Type B pancreatic cell (in vitro differentiated cells): Measurements from ENCODE around the gene NDUFB1. TPM values are rescaled to one million over a fixed set of nuclear protein-coding genes. Genes with fewer than 3 reads are reported as not detected.

Experiments used
- DNase-seq: peaks from one replicate; pipeline ENCODE4 v3.0.0; 2021; ENCODE audit warnings: mixed read lengths; ENCODE audit not compliant: unreplicated experiment; ENCODE audit errors: extremely low spot score
- H3K27ac Mint-ChIP-seq: 2 replicates; pipeline ENCODE4 v1.8.0; 2021; ENCODE audit warnings: mild to moderate bottlenecking, mixed read lengths
- H3K27me3 Mint-ChIP-seq: 2 replicates; pipeline ENCODE4 v1.8.0; 2021; ENCODE audit warnings: mixed read lengths
- H3K36me3 Mint-ChIP-seq: 2 replicates; pipeline ENCODE4 v1.8.0; 2021; ENCODE audit warnings: mixed read lengths
- H3K4me1 Mint-ChIP-seq: one replicate; pipeline ENCODE4 v1.8.0; 2021; ENCODE audit warnings: mixed read lengths; ENCODE audit not compliant: unreplicated experiment
- H3K4me3 Mint-ChIP-seq: 2 replicates; pipeline ENCODE4 v1.8.0; 2021; ENCODE audit warnings: mild to moderate bottlenecking, mixed read lengths
- H3K9me3 Mint-ChIP-seq: 2 replicates; pipeline ENCODE4 v1.8.0; 2021; ENCODE audit warnings: mixed read lengths
- long read RNA-seq: library from polyadenylated mRNA; unstranded; transcript quantifications from one replicate; pipeline ENCODE4 v2.0.0, GENCODE V29; 2020
- total RNA-seq: library from RNA; stranded (reverse); gene quantifications from 2 replicates; pipeline ENCODE4 v1.2.1, GENCODE V29; 2021; ENCODE audit warnings: low replicate concordance
- TF ChIP-seq, protein P1 (sequence below): fragments of 200-600 bp; sonication (generic); conservative IDR thresholded peaks from 2 replicates; pipeline ENCODE4 v1.5.0; 2021; ENCODE audit warnings: antibody characterized with exemption, mild to moderate bottlenecking

Gene NDUFB1
- 129 and 146 TPM in 2 replicates for total RNA-seq
- long read RNA-seq, transcript NDUFB1-201 (3 exons, 528 nt), result major isoform, 26 of 26 reads
- long read RNA-seq, partial matches to known transcripts, result 0 of 26 reads
- long read RNA-seq, other reads (novel, unspliced or antisense), result 0 of 26 reads

GRCh38 chr14:92121670-92122350 is at the start of gene NDUFB1, which contains the start of gene CPSF2:
NDUFB1 (minus strand) TSS chr14:92121706; CDS start chr14:92117637, 4,069 bp downstream.
CPSF2 (plus strand) TSS chr14:92121969; CDS start chr14:92130985, 9,016 bp downstream.
- H3K27ac Mint-ChIP-seq, result peak within 1 kb of the TSS; percentile 100
- peaks cover 10% of the 10 kb centered on the region for H3K36me3 Mint-ChIP-seq
- peak; percentile 83 for DNase-seq
- peak within 1 kb of the TSS; percentile 100 for H3K4me3 Mint-ChIP-seq
- TF ChIP-seq, protein P1, sequence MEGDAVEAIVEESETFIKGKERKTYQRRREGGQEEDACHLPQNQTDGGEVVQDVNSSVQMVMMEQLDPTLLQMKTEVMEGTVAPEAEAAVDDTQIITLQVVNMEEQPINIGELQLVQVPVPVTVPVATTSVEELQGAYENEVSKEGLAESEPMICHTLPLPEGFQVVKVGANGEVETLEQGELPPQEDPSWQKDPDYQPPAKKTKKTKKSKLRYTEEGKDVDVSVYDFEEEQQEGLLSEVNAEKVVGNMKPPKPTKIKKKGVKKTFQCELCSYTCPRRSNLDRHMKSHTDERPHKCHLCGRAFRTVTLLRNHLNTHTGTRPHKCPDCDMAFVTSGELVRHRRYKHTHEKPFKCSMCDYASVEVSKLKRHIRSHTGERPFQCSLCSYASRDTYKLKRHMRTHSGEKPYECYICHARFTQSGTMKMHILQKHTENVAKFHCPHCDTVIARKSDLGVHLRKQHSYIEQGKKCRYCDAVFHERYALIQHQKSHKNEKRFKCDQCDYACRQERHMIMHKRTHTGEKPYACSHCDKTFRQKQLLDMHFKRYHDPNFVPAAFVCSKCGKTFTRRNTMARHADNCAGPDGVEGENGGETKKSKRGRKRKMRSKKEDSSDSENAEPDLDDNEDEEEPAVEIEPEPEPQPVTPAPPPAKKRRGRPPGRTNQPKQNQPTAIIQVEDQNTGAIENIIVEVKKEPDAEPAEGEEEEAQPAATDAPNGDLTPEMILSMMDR, result peak; percentile 33
- H3K4me1 Mint-ChIP-seq, result peaks cover 25% of the 10 kb centered on the region
- no peaks in the 10 kb centered on the region for H3K9me3 Mint-ChIP-seq
- H3K27me3 Mint-ChIP-seq, result no peaks in the 10 kb centered on the region

DNA sequence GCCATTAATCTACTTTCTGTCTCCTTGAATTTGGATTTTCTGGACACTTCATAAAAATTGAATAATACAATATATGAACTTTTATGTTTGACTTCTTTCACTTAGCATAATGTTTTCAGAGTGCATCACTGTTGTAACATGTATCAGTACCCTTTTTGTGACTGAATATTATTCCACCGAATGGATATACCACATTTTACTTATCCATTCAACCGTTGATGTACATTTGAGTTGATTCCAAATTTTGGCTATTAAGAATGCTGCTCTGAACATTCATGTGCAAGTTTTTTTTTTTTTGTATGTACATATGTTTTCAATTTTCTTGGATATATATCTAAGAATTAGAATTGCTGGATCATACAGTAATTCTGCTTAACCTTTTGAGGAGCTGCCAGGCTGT is 43.5 kb upstream of the NDUFB1 start:
- DNase-seq, result no peak
- TF ChIP-seq, protein P1, result no peak
- no peak overlapping the region for H3K27ac Mint-ChIP-seq
- peaks cover 9% of the 10 kb centered on the region for H3K9me3 Mint-ChIP-seq
- no peak overlapping the region for H3K4me3 Mint-ChIP-seq
- H3K4me1 Mint-ChIP-seq, result no peaks in the 10 kb centered on the region
- peaks cover 51% of the 10 kb centered on the region for H3K36me3 Mint-ChIP-seq
- no peaks in the 10 kb centered on the region for H3K27me3 Mint-ChIP-seq

- no peaks in the 10 kb centered on the region for H3K27me3 Mint-ChIP-seq
- H3K36me3 Mint-ChIP-seq, result peaks cover 62% of the 10 kb centered on the region
Measured at GRCh38 chr14:92161521-92161920, 40.0 kb upstream of the NDUFB1 start.

GRCh38 chr14:92160619-92161018 is 39.1 kb upstream of the NDUFB1 start:
- DNase-seq, result no peak
- Mint-ChIP-seq H3K27ac (no peak overlapping the region), H3K27me3 (no peaks in the 10 kb centered on the region), H3K4me3 (no peak overlapping the region), H3K9me3 (peaks cover 9% of the 10 kb centered on the region), H3K36me3 (peaks cover 62% of the 10 kb centered on the region), H3K4me1 (no peaks in the 10 kb centered on the region)
- TF ChIP-seq, protein P1, result no peak

More at GRCh38 chr14:92161521-92161920, 40.0 kb upstream of the NDUFB1 start:
- Mint-ChIP-seq H3K9me3 (peaks cover 9% of the 10 kb centered on the region), H3K27ac (no peak overlapping the region), H3K4me3 (no peak overlapping the region), H3K4me1 (no peaks in the 10 kb centered on the region)
- TF ChIP-seq, protein P1, result no peak
- no peak for DNase-seq

DNA sequence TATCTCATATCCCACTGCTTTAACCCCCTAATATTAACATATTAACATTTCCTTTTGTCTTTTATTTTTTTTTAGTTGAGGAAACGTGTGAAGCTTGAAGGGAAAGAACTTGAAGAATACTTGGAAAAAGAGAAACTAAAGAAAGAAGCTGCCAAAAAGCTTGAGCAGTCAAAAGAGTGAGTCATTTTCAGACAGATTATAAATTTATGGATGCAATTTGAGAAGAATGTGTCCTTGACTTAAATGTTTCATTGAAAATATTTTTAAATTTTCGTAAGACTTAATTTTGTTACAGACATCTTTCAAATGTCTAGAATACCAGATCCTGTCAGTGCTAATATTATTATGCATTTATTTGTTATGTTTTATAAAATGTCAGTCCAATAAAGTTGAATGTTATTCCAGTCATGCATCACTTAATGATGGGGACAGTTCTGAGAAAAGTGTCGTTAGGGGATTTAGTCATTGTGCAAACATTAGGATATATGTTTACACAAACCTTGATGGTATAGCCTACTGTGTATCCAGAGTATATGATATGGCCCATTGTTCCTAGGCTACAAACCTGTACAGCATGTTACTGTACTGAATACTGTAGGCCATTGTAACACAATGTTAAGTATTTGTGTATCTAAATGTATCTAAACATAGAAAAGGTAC is 32.9 kb upstream of the NDUFB1 start:
- no peaks in the 10 kb centered on the region for H3K4me1 Mint-ChIP-seq
- no peaks in the 10 kb centered on the region for H3K9me3 Mint-ChIP-seq
- H3K27ac Mint-ChIP-seq, result no peak overlapping the region
- TF ChIP-seq, protein P1, result no peak
- H3K4me3 Mint-ChIP-seq, result no peak overlapping the region
- H3K36me3 Mint-ChIP-seq, result peaks cover 32% of the 10 kb centered on the region
- no peaks in the 10 kb centered on the region for H3K27me3 Mint-ChIP-seq
- DNase-seq, result no peak
